GM12891 (cell line): ENCODE results near the gene ESYT1.

ENCODE experiments used
- POLR2A ChIP-seq: IDR thresholded peaks from 2 replicates; pipeline ENCODE4 v1.6.1; 2011; ENCODE audit warnings: low read depth, low read length, control low read depth
- POLR2AphosphoS5 ChIP-seq: IDR thresholded peaks from 2 replicates; pipeline ENCODE4 v1.6.1; 2011; ENCODE audit warnings: low read depth, low read length, control low read depth
- POU2F2 ChIP-seq: IDR thresholded peaks from 2 replicates; pipeline ENCODE4 v1.6.1; 2011; ENCODE audit warnings: low read depth, mild to moderate bottlenecking, control low read depth, low read length, moderate library complexity
- SPI1 ChIP-seq: IDR thresholded peaks from 2 replicates; pipeline ENCODE4 v1.6.1; 2011; ENCODE audit warnings: low read depth, low read length, control low read depth

- TF ChIP-seq POLR2A (no peak), POLR2AphosphoS5 (no peak), SPI1 (no peak), POU2F2 (no peak)
Observed at GRCh38 chr12:56141946-56142784, 14.1 kb downstream of the ESYT1 start.
